Suprapubic skin (tissue), 4 donors: ENCODE results near the gene ASXL3.

ENCODE experiments used
- CTCF ChIP-seq, 2 donors: fragments of 200-600 bp in 1 of 2; fragments of 450-650 bp in 1 of 2; sonication (generic) in 1 of 2; IDR thresholded peaks; one replicate each; pipeline ENCODE4 v1.5.1; 2016 to 2019; ENCODE audit warnings: antibody characterized with exemption in 2 of 2, mild to moderate bottlenecking in 1 of 2, moderate library complexity in 1 of 2
- EP300 ChIP-seq: sonication (generic); formaldehyde crosslinking; IDR thresholded peaks from one replicate; pipeline ENCODE4 v1.6.1; 2017; ENCODE audit warnings: antibody characterized with exemption
- POLR2A ChIP-seq, 2 donors: fragments of 450-650 bp; IDR thresholded peaks; one replicate each; pipeline ENCODE4 v1.6.1; 2017; ENCODE audit warnings: antibody characterized with exemption in 2 of 2, mild to moderate bottlenecking in 2 of 2, moderate library complexity in 2 of 2
- POLR2AphosphoS5 ChIP-seq, 3 donors: sonication (generic); formaldehyde crosslinking; IDR thresholded peaks; one replicate each; pipeline ENCODE4 v1.6.1; 2017; ENCODE audit warnings: antibody characterized with exemption in 3 of 3

- TF ChIP-seq POLR2A (IDR thresholded peaks at IDR 0.05): no peak
- no peak for TF ChIP-seq CTCF (IDR thresholded peaks at IDR 0.05)
- no peak for TF ChIP-seq POLR2AphosphoS5 (IDR thresholded peaks at IDR 0.05)
- no peak for TF ChIP-seq EP300
Observed at GRCh38 chr18:33616556-33616955, 38.5 kb downstream of the ASXL3 start.
